Activated CD8-positive, alpha-beta T cell treated with anti-CD3 and anti-CD28 coated beads for 36 hours (primary cell): ENCODE results near the gene IRF2BP2. TPM values are rescaled to one million over a fixed set of nuclear protein-coding genes. Genes with fewer than 3 reads are reported as not detected.

Experiments used
- ATAC-seq: fragments of 200-7000 bp; cut with Tn5 transposase; one replicate; pipeline ENCODE4 v1.10.0; 2021; ENCODE audit warnings: mild to moderate bottlenecking, moderate library complexity
- CTCF ChIA-PET: fragments of 350-600 bp; sonication (Branson Sonifier 250); formaldehyde crosslinking; loops from one replicate; lab custom pipeline; 2021; ENCODE audit warnings: antibody characterized with exemption; lab: Charles Lee
- POLR2A ChIA-PET: fragments of 350-600 bp; sonication (Branson Sonifier 250); formaldehyde crosslinking; loops from one replicate; lab custom pipeline; 2021; ENCODE audit warnings: antibody characterized with exemption; lab: Charles Lee
- DNase-seq: peaks from one replicate; pipeline ENCODE4 v3.0.0-alpha.2; 2020
- H3K27ac Mint-ChIP-seq: one replicate; pipeline ENCODE4 v1.8.0; 2021; ENCODE audit warnings: mild to moderate bottlenecking, mixed read lengths
- H3K27me3 Mint-ChIP-seq: one replicate; pipeline ENCODE4 v1.8.0; 2021; ENCODE audit warnings: mixed read lengths
- H3K36me3 Mint-ChIP-seq: one replicate; pipeline ENCODE4 v1.8.0; 2021; ENCODE audit warnings: low read depth, mixed read lengths
- H3K4me1 Mint-ChIP-seq: one replicate; pipeline ENCODE4 v1.8.0; 2021; ENCODE audit warnings: low read depth, mixed read lengths
- H3K4me3 Mint-ChIP-seq: one replicate; pipeline ENCODE4 v1.8.0; 2021; ENCODE audit warnings: mild to moderate bottlenecking, moderate library complexity, mixed read lengths
- H3K9me3 Mint-ChIP-seq: one replicate; pipeline ENCODE4 v1.8.0; 2021; ENCODE audit warnings: mixed read lengths
- intact Hi-C: fragments of 100-400 bp; cut with micrococcal nuclease; formaldehyde crosslinking; loops from one replicate; pipeline ENCODE4 v1.10.0; 2022
- total RNA-seq, 2 experiments: library from RNA; stranded (reverse); gene quantifications; one replicate each; pipeline ENCODE4 v1.2.3, GENCODE V29; 2021
- TF ChIP-seq, protein P1 (sequence below): fragments of 200-600 bp; IDR thresholded peaks from one replicate; pipeline ENCODE4 v1.8.0; 2022; ENCODE audit warnings: antibody characterized with exemption, mild to moderate bottlenecking

Gene IRF2BP2
- 100 to 1,000 TPM; 148 to 155 TPM for total RNA-seq

DNA sequence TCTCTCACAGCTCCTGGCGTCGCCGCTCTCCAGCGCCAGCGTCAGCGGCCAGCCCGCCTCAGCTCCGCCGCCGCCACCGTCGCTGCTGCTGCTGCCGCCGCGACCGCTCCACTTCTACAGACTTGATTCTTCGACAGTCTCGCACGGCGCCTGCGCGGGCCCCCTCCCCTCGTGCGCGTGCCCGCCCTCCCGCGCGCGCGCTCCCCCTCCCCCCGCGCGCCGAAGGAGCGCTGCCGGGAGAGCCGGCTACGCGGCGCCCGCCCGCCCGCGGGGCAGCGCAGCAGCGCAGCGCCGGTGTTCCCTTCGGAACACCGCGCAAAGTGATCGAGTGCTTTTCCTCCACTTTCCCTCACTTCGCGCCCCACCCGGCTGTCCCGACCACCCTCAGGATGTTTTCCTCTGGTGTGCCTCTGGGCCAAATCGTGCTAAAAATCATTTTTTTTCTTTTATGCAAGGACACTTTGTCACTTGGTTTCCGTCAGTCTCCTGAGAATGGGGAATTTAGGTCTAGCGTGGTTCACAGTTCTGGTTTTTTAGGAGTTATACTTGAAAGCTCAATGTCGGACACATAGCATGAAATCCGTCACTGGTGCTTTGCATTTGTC, at the start of gene IRF2BP2:
TSS of gene IRF2BP2 (minus strand) at position 118 of the 605 bp plus-strand sequence. CDS start 684 bp downstream, outside the sequence.
- Mint-ChIP-seq H3K4me3 (peak within 1 kb of the TSS; percentile 92), H3K27ac (peak within 1 kb of the TSS; percentile 99), H3K9me3 (no peaks in the 10 kb centered on the region), H3K36me3 (peaks cover 35% of the 10 kb centered on the region), H3K27me3 (no peaks in the 10 kb centered on the region), H3K4me1 (peaks cover 31% of the 10 kb centered on the region)
- DNase-seq (peak; percentile 85), ATAC-seq (peak; percentile 8)
- intact Hi-C loops = loop anchor here (2.0 to 5.0 kb wide), 4 partner anchors 121 to 467 kb away; no protein-coding TSS in a partner anchor
- ChIA-PET CTCF (interaction anchor here (1.5 to 1.9 kb wide), 4 partner anchors 110 to 123 kb away, joined by 3 to 13 read pairs (median 5); no protein-coding TSS in a partner anchor), POLR2A (interaction anchor here (0.6 to 6.9 kb wide), 29 partner anchors 10 to 551 kb away, joined by 3 to 132 read pairs (median 5); partner anchors contain the start of gene RBM34)
- TF ChIP-seq, protein P1, sequence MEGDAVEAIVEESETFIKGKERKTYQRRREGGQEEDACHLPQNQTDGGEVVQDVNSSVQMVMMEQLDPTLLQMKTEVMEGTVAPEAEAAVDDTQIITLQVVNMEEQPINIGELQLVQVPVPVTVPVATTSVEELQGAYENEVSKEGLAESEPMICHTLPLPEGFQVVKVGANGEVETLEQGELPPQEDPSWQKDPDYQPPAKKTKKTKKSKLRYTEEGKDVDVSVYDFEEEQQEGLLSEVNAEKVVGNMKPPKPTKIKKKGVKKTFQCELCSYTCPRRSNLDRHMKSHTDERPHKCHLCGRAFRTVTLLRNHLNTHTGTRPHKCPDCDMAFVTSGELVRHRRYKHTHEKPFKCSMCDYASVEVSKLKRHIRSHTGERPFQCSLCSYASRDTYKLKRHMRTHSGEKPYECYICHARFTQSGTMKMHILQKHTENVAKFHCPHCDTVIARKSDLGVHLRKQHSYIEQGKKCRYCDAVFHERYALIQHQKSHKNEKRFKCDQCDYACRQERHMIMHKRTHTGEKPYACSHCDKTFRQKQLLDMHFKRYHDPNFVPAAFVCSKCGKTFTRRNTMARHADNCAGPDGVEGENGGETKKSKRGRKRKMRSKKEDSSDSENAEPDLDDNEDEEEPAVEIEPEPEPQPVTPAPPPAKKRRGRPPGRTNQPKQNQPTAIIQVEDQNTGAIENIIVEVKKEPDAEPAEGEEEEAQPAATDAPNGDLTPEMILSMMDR = no peak

DNA sequence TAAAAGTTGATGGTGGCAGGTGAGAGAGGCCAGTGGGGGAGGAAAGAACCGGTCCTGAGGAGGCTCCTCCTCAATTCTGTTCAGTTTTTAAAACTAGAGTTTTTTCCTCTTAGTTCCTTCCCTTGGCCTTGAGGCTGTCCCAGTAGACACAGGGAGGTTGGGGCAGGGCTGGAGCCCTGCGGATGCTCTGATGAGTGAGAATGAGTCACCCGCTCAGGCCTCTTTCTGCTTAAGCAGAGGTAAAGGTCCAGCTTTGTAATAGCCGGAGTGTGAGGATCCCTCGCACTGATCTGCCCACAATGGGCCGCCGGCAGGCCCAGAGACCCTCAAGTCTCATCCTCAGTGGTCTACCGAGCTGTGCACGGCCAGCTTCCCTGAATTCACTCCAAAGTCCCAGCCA, 49.6 kb upstream of the IRF2BP2 start:
- DNase-seq = no peak
- no peak overlapping the region for H3K27ac Mint-ChIP-seq
- H3K4me1 Mint-ChIP-seq = peaks cover 12% of the 10 kb centered on the region
- no peak overlapping the region for H3K4me3 Mint-ChIP-seq
- H3K36me3 Mint-ChIP-seq = no peaks in the 10 kb centered on the region
- CTCF ChIA-PET = no interaction called here
- intact Hi-C loops = no loop called here
- no peaks in the 10 kb centered on the region for H3K27me3 Mint-ChIP-seq
- ATAC-seq = no peak
- TF ChIP-seq, protein P1 = no peak
- no peaks in the 10 kb centered on the region for H3K9me3 Mint-ChIP-seq
- POLR2A ChIA-PET = interaction anchor here (0.9 to 1.2 kb wide), 2 partner anchors 10 to 40 kb away, joined by 3 to 4 read pairs; no protein-coding TSS in a partner anchor

- Mint-ChIP-seq H3K27me3 (no peaks in the 10 kb centered on the region), H3K4me1 (peaks cover 12% of the 10 kb centered on the region), H3K27ac (no peak overlapping the region), H3K4me3 (no peak overlapping the region), H3K36me3 (no peaks in the 10 kb centered on the region), H3K9me3 (no peaks in the 10 kb centered on the region)
- ChIA-PET POLR2A (interaction anchor here (0.6 to 1.4 kb wide), 3 partner anchors 39 to 348 kb away, joined by 3 to 6 read pairs (median 3); no protein-coding TSS in a partner anchor), CTCF (no interaction called here)
- intact Hi-C loops = no loop called here
- TF ChIP-seq, protein P1 = no peak
- ATAC-seq (no peak), DNase-seq (no peak)
These were observed 48.2 kb upstream of the IRF2BP2 start for GRCh38 chr1:234658138-234658537.

DNA sequence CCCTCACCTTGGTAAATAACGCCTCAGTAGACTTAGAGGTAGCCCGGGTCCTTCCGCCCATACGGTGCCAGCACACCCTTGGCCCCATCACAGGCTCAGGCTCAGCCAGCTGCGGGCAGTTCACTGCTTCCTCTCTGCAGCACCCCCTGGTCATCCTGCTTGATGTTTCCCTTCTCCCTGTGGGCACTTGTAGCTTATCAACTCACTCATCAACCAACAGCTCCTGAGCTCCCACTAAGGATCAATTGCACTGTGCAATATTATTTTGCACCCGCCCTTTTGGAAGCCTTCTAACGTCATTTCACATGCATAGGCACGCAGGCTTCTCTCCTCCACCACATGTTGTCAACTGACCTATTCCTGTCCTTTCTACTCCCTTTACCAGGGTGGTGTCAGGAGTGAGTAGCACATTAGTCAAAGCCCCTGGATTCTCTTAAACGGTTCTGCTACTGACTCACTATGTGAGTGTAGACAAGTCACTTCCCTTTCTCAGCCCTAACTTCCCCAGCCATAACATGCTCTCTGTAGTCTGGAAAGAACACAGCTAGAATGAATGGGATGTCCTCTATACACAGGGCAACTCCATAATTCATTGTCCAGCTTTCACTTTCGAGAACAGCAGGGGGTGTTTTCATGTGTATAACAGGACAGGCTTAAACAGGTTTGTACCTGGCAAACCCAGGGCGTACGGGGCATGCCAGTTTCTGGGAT, 47.1 kb upstream of the IRF2BP2 start:
- TF ChIP-seq, protein P1 = no peak
- no peaks in the 10 kb centered on the region for H3K27me3 Mint-ChIP-seq
- intact Hi-C loops = no loop called here
- H3K36me3 Mint-ChIP-seq = no peaks in the 10 kb centered on the region
- ATAC-seq = peak; percentile 97
- no peaks in the 10 kb centered on the region for H3K9me3 Mint-ChIP-seq
- ChIA-PET CTCF (no interaction called here), POLR2A (interaction anchor here (1.3 kb wide), 1 partner anchor 38 kb away, joined by 3 read pairs; no protein-coding TSS in a partner anchor)
- H3K4me3 Mint-ChIP-seq = no peak overlapping the region
- peaks cover 12% of the 10 kb centered on the region for H3K4me1 Mint-ChIP-seq
- H3K27ac Mint-ChIP-seq = peak overlapping the region; percentile 19
- peak; percentile 37 for DNase-seq
